Fibroblast of upper back skin (primary cell): ENCODE results near the gene ENPP6.
"Not testable (repeated sequence)": the region's sequence is repeated elsewhere in the genome, so short reads cannot be mapped to it uniquely, and the experiment has no call there.

Experiments used
- DNase-seq: peaks from one replicate; pipeline ENCODE4 v3.0.0-alpha.2; 2013

Gene ENPP6

DNA sequence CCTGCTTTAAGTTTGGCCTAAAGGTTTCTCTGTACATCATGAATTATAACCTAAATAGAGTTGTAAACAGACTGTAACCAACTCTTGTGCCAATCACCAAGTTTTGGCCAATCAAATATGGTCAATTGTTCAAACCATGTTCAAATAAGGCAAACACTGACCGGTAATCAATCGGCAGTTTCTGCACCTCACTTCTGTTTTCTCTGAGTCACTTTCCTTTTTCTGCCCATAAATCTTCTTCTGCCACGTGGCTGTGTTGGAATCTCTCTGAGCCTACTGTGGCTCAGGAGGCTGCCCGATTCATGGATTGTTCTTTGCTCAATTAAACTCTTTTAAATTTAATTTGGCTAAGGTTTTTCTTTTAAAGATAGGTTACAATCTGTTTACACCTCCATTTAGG, 16.5 kb upstream of the ENPP6 start:
- no peak for DNase-seq

GRCh38 chr4:184232975-184233374, 15.3 kb upstream of the ENPP6 start:
- DNase-seq: no peak

GRCh38 chr4:184232202-184232601, 14.5 kb upstream of the ENPP6 start:
- no peak for DNase-seq

DNA sequence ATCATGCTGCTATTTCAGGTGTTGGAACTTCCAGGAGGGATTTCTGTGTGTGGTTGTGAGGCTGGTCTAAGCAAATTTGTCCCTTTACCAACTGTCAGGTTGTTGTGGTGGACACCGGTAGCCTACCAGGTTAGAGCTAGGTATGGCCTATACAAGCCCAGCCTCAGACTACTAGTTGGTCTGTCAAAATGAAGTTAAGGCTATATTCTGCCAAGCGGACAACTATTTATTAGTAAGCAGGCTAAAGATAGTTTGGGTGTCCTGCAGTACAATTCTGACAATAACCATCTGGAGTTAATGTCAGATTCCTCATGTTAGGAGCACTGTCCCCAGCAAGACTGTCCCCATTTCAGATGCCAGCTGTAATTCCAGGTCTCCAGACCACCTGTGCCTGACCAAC, 13.9 kb upstream of the ENPP6 start:
- no peak for DNase-seq

GRCh38 chr4:184228056-184228705, 10.5 kb upstream of the ENPP6 start:
- no peak for DNase-seq

GRCh38 chr4:184216515-184216914, 1.2 kb downstream of the ENPP6 start:
- DNase-seq: no peak

- no peak for DNase-seq
Measured at GRCh38 chr4:184215709-184216328, 1.9 kb downstream of the ENPP6 start.

DNA sequence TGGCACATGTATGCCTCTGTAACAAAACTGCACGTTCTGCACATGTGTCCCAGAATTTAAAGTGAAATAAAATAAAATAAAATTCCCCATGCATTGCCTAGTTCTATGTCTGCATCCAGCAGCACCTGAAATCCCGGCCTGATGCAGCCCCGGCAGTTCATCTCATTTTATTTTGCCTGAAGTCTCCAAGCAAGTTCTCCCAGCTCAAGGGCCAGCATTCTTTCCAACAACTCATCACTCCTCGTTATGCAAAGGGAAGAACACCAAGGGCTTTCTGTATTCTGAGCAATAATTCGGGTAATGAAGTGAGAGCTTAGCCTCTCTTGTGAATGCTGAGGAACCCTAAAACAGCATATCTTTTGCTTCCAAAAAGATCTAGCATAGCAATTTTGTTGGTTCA, 2.7 kb downstream of the ENPP6 start:
- no peak for DNase-seq

DNA sequence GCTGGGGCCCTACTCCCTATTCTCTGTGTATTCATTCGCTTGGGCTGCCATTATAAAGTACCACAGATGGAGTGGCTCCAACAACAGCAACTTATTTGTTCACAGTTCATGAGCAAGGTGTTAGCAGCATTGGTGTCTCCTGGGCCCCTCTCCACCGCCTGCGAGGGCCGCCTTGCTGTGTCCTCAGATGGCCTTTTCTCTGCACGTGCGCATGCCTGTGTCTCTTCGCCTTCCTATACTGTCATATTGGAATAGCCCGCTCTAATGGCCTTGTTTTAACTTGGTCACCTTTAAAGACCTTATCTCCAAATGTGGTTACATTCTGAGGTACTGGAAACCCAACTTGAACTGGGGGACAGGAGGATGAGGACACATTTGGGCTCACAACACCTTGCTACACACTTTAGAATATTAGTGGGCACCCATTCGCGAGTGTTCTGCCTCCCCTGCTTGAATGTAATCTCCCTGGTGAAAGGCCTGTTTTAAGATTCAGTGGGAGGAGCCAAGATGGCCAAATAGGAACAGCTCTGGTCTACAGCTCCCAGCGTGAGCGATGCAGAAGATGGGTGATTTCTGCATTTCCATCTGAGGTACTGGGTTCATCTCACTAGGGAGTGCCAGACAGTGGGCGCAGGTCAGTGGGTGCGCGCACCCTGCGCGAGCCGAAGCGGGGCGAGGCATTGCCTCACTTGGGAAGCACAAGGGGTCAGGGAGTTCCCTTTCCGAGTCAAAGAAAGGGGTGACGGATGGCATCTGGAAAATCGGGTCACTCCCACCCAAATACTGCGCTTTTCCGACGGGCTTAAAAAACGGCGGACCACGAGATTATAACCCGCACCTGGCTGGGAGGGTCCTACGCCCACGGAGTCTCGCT, 9.7 kb downstream of the ENPP6 start:
- not testable (repeated sequence) for DNase-seq

- no peak for DNase-seq
Measured at GRCh38 chr4:184205243-184205642, 12.4 kb downstream of the ENPP6 start.

DNA sequence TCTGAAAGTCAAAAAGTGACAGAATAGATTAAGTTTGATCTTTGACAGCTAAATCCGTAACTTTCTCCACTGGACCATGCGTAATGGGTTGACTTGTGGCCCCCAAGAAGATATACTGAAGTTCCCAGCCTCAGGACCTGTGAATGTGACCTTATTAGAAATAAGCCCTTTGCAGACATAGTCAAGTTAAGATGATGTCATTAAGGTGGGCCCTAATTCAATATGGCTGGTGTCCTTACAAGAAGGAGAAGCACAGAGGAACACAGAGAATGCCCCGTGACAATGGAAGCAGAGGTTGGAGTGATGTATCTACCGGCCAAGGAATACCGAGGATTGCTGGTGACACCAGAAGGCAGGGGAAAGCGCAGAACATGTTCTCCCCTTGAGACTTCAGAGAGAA, 14.4 kb downstream of the ENPP6 start:
- DNase-seq: no peak

DNA sequence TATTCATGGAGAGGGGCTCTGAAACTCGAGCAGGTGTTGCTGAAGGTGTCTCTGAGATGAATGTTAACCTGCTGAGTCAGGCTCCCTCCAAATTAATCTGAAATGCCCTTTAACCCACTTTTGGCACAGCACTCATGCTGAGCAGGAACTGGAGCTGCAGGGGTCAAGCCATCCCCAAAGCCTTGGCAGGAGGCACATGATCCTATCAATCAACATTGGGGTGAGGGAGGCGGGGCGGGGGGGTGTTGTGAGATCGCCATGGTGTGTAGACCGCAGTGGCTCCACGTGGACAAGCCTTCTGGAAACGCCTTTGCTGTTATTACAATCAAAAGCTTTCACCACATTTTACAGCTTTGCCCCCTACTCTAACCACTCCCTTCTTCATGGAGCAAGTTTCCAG, 16.5 kb downstream of the ENPP6 start:
- DNase-seq: no peak

DNA sequence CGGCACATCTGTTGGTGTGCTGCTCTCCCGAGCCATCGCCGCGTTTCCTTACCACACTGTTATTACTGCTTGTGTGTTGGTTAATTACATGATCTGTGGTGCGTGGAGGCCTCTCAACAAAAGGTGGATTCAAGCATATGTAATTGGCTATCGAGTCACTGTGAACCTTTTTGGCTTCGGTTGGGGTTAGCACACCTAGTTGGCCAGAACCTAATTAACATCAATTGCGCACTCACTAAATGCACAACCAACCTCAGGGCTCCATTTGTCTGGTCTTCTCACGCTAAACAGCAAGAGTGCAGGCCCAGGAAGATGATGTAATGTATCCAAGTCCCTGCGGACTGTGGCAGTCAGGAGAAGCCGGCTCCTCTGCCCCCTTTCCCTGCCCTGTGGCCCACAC, 17.4 kb downstream of the ENPP6 start:
- DNase-seq: no peak

DNA sequence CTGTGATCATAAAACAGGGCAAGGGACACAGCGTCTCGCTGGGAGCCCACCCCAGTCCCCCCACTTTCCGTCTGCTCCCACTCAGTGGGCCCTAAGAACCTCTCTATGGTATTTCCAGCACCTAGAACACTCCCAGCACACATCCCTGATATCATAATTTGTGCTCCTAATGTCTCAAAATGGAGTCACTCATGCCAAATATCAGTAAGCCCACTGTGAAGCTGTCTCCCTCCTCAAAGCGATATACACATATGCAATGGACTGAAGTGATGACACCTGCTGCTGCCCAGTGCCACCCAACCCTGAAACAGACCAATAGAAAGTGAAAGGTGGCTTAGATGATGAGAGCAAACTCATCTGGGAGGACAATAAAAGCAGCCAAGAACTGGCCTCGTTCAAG, 17.9 kb downstream of the ENPP6 start:
- no peak for DNase-seq

DNA sequence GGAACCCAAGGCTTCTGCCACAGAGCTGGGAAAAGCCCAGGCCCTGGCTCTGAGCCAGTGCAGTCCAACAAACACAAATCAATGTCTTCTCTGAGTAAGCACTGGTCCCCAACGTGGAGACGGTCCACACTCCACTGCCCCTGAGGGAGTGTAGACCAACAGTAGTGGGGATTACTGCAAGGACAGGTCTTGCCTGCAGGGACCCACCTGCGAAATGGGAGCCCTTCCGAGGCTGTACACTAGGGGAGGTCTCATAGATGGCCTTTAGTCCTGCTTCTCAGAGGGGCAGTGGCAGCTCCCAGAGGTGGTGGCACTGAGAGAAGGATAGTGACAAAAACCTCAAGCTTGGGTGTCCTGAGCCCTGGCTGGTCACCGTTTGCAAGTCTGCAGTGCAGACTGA, 19.5 kb downstream of the ENPP6 start:
- no peak for DNase-seq

DNA sequence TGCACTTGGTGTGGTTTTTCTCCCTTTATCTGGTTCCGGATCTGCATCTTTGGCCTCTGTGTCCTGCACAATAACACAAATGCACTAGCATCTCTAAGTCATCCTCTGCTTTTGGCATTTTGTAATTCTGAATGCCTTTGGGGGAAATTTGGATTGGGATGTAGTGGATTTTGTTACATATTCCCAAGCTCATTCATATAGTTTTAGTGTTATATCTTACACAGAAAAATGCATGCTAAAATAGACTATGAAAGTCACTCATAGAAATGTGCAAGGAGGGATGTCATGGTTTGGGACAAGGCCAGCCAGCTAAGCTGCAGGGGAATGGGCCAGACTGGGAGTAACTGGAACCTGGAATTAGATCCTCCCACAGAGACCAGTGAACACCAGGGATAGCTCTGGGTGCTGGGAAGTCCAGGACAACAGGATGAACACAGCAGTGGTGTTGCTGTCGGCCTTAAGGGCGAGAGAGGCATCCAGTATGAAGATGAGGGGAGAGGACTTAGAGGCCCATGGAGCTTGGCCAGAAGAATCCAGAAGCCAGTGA, 20.1 kb downstream of the ENPP6 start:
- no peak for DNase-seq

- DNase-seq: no peak
Measured at GRCh38 chr4:184196730-184197385, 20.8 kb downstream of the ENPP6 start.

- no peak for DNase-seq
Measured at GRCh38 chr4:184193556-184194525, 23.8 kb downstream of the ENPP6 start.

GRCh38 chr4:184192933-184193332, 24.7 kb downstream of the ENPP6 start:
- DNase-seq: no peak

GRCh38 chr4:184191267-184191666, 26.4 kb downstream of the ENPP6 start:
- DNase-seq: no peak

- no peak for DNase-seq
Measured at GRCh38 chr4:184190711-184191110, 27.0 kb downstream of the ENPP6 start.

- no peak for DNase-seq
Measured at GRCh38 chr4:184189966-184190365, 27.7 kb downstream of the ENPP6 start.
